ENCODE measurements around the gene HRH3.
A peak's percentile ranks its signal among the peaks of the same experiment; 100 is the strongest.

The HRH3 gene

DNA sequence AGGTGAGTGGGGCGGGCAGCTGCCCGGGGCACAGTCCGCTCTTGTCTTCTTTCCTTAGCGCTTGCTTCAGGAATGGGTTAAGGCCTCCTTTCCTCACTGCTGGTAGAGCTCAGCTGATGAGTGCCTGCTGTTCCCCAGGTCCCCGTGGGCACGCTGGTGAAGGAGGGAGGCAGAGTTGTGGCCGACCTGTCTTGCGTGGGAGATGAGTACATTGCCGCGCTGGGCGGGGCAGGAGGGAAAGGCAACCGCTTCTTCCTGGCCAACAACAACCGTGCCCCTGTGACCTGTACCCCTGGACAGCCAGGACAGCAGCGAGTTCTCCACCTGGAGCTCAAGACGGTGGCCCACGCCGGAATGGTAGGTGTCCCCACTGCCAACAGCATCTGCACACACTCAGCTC, 21.6 kb downstream of the HRH3 start:
- no peaks in the 10 kb centered on the region for H3K4me1 Mint-ChIP-seq (ENCODE audit: low read depth)
- H3K36me3 Mint-ChIP-seq (ENCODE audit: low read depth): peaks cover 98% of the 10 kb centered on the region

DNA sequence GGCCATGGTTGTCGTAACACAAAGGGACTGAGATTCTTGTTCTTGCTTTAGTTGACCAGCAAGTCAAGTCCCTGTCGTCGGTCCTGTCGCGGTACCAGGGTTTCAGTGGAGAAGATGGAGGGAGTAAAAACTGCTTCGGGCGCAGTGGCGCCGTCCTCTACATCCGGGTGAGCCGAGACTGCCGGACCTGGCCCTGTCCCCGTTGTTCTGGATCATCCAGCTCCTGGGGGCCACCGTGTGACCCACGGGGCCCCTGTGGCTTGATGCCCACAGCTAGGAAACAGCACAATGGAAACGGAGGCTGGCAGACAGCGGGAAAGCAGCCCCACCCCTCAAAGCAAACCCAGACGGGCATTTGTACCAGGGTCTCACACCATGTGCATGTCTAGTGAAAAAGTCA, 22.3 kb downstream of the HRH3 start:
- H3K36me3 Mint-ChIP-seq (ENCODE audit: low read depth): peaks cover 98% of the 10 kb centered on the region

More for the DNA sequence above, 21.6 kb downstream of the HRH3 start:
- H3K4me3 Mint-ChIP-seq: no peak overlapping the region
- H3K27me3 Mint-ChIP-seq: no peaks in the 10 kb centered on the region
- H3K9me3 Mint-ChIP-seq: no peaks in the 10 kb centered on the region
- intact Hi-C loops (cut with micrococcal nuclease): no loop called here
- H3K27ac Mint-ChIP-seq: no peak overlapping the region

DNA sequence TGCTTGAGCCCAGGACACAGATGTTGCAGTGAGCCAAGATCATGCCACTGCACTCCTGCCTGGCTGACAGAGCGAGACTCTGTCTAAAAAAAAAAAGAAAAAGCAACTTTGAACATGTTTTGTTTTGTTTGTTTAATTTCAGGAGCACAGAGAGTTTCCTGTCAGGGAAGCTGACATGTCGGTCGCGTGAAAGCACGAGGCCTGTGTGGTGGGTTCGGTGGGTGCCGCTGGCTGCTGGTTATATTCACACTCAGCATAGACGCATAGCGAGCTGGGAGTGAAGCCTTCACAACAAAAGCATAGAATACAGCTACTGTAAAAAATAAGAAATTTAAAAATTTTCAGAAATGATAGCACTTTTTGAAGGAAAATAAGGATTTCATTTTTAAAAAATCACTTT, 22.8 kb downstream of the HRH3 start:
- Mint-ChIP-seq H3K27ac (no peak overlapping the region), H3K36me3 (ENCODE audit: low read depth) (peaks cover 95% of the 10 kb centered on the region), H3K4me1 (ENCODE audit: low read depth) (no peaks in the 10 kb centered on the region), H3K9me3 (no peaks in the 10 kb centered on the region), H3K4me3 (no peak overlapping the region), H3K27me3 (no peaks in the 10 kb centered on the region)
- intact Hi-C loops (cut with micrococcal nuclease): no loop called here

More for the DNA sequence above, 22.3 kb downstream of the HRH3 start:
- intact Hi-C loops (cut with micrococcal nuclease): no loop called here
- H3K9me3 Mint-ChIP-seq: no peaks in the 10 kb centered on the region
- no peaks in the 10 kb centered on the region for H3K27me3 Mint-ChIP-seq
- H3K4me3 Mint-ChIP-seq: no peak overlapping the region
- H3K27ac Mint-ChIP-seq: no peak overlapping the region
- H3K4me1 Mint-ChIP-seq (ENCODE audit: low read depth): no peaks in the 10 kb centered on the region

DNA sequence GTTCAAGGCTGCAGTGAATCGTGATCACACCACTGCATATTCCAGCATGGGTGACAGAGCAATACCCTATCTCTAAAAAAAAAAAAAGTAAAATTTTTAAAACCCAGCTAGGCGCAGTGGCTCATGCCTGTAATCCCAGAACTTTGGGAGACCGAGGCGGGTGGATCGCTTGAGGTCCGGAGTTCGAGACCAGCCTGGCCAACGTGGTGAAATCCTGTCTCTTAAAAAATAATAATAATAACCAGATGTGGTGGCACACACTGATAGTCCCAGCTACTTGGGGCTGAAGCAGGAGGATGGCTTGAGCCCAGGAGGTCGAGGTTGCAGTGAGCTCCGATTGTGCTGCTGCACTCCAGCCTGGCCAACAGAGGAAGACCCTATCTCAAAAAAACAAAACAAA, 23.8 kb downstream of the HRH3 start:
- H3K9me3 Mint-ChIP-seq: no peaks in the 10 kb centered on the region
- H3K4me1 Mint-ChIP-seq (ENCODE audit: low read depth): no peaks in the 10 kb centered on the region
- H3K27ac Mint-ChIP-seq: no peak overlapping the region
- intact Hi-C loops (cut with micrococcal nuclease): no loop called here
- H3K27me3 Mint-ChIP-seq: no peaks in the 10 kb centered on the region
- H3K36me3 Mint-ChIP-seq (ENCODE audit: low read depth): peaks cover 95% of the 10 kb centered on the region
- H3K4me3 Mint-ChIP-seq: no peak overlapping the region

DNA sequence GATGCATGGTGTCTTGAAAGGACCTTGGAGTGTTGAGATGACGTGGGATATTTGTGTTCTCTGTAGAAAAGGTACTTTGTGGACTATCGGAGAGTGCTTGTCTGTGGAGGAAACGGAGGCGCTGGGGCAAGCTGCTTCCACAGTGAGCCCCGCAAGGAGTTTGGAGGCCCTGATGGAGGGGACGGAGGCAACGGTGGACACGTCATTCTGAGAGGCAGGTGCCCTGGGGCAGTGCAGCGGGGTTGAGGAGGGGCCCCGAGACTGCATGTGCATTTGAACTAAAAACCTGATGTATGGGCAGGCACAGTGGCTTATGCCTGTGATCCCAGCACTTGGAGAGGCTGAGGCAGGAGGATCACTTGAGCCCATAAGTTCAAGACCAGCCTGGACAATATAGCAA, 24.3 kb downstream of the HRH3 start:
- intact Hi-C loops (cut with micrococcal nuclease): no loop called here
- Mint-ChIP-seq H3K27ac (no peak overlapping the region), H3K4me3 (no peak overlapping the region), H3K9me3 (no peaks in the 10 kb centered on the region), H3K36me3 (ENCODE audit: low read depth) (peaks cover 95% of the 10 kb centered on the region), H3K27me3 (no peaks in the 10 kb centered on the region), H3K4me1 (ENCODE audit: low read depth) (no peaks in the 10 kb centered on the region)

DNA sequence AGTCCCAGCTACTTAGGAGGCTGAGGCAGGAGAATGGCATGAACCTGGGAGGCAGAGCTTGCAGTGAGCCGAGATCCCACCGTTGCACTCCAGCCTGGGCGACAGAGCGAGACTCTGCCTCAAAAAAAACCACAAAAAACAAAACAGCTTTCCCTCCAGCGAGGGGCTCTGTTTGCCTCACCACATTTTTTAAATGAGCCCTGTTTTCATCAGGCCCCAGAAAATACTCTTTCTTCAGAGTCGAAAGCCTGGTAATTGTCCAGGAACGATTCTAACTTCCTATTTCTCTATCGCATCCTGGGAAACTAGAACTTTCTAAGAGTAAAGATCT, 25.0 kb downstream of the HRH3 start:
- Mint-ChIP-seq H3K36me3 (ENCODE audit: low read depth) (peaks cover 95% of the 10 kb centered on the region), H3K4me3 (no peak overlapping the region), H3K27ac (no peak overlapping the region), H3K9me3 (no peaks in the 10 kb centered on the region), H3K4me1 (ENCODE audit: low read depth) (no peaks in the 10 kb centered on the region), H3K27me3 (no peaks in the 10 kb centered on the region)
- intact Hi-C loops (cut with micrococcal nuclease): no loop called here

DNA sequence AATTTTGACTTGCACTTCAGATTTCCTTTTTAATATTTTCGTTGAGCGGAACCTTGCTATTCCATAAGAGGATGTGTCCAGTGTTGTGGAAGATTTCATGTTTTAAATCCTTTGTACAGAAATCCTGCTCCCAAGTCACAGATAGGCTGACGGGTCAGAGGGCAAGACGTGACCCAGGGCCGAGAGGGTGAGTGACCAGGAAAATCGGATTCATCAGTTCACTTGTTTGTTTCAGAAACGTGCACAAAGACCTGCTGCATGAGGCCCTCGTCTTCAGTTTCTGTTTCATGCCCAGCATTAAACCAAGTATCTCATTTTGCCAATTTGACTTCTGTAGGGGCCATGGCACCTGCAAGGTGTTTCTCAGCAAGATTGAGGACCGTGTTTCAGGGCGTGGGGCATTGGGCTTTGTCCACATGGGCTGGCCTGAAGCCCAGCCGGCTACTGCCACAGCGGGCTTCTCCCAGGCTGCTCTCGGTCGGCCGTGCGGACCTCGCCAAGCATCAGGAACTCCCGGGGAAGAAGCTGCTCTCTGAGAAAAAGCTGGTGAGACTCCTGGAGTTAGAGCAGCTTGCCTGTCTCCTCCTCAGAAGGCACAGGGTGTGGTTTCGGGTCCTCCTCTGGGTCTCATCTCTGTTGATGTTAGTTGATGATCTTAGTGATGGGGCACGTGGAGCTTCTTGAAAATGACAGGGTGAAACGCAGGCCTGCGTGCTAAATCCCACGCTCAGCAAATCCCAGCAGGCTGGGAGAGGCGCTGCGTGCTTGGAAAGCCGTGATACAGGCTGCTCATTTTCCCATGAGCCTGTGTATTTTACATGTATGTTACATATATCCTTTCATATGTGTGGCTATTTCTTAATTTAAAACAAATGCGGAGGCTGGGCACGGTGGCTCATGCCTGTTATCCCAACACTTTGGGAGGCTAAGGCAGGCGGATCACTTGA, 26.7 kb downstream of the HRH3 start:
- H3K27ac Mint-ChIP-seq: no peak overlapping the region
- H3K27me3 Mint-ChIP-seq: no peaks in the 10 kb centered on the region
- no peak overlapping the region for H3K4me3 Mint-ChIP-seq
- H3K36me3 Mint-ChIP-seq (ENCODE audit: low read depth): peaks cover 90% of the 10 kb centered on the region
- intact Hi-C loops (cut with micrococcal nuclease): no loop called here
- H3K9me3 Mint-ChIP-seq: no peaks in the 10 kb centered on the region
- H3K4me1 Mint-ChIP-seq (ENCODE audit: low read depth): peaks cover under 1% of the 10 kb centered on the region

DNA sequence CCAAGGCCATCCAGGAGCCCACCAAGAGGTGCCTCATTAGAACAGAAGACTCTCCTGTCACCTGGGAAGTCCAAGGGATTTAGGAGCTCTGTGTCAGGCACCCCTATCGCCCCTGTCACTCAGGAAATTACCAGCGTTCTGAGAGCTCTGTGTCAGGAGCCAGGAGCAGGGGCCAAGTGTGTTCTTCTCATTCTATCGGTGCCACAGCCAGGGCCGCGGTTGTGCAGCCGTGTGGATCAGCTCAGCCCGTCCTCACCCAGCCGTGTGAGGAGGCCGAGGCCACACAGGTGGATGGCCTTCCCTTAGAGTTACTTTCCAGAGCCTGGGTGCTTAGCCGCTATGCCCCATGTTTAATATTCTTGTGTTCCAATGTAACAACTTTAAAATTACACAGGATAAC, 27.4 kb downstream of the HRH3 start:
- Mint-ChIP-seq H3K36me3 (ENCODE audit: low read depth) (peaks cover 83% of the 10 kb centered on the region), H3K27me3 (no peaks in the 10 kb centered on the region), H3K4me3 (no peak overlapping the region), H3K4me1 (ENCODE audit: low read depth) (peaks cover 8% of the 10 kb centered on the region), H3K9me3 (no peaks in the 10 kb centered on the region), H3K27ac (no peak overlapping the region)
- intact Hi-C loops (cut with micrococcal nuclease): no loop called here

DNA sequence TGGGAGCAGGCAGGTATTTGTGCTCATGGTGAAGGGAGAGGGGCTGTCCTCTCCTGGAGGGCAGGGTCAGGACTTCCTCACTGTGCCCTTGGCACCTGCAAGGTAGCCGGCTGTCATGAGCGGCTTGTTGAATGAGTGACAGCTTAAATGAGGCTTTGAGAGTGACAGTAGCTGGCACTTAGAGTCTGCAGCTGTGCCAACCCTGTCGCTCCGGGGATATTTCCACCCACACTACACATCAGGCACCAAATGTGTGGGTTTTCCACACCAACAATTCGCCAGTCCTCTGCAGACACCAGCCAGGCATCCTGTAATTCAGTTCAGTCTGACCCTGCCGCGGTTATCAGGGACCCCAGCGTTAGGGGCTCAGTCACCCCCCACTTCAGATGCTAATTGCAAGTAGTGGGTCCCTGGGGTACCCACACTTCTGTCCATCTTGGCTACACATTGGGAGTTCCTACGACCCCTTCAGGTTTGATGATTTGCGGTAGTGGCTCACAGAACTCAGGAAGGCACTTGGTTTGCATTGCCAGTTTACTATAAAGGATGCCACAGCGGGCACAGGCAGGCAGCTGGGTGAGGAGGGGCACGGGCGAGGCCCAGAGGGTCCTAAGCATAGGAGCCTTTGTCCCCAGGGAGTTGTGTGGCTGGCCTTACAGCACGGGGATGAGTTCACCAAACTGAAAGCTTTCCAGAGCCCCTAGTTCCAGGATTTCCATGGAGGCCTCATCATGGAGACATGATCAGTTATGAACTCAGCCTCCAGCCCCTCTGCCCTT, 28.1 kb downstream of the HRH3 start:
- peaks cover 14% of the 10 kb centered on the region for H3K4me1 Mint-ChIP-seq (ENCODE audit: low read depth)
- H3K9me3 Mint-ChIP-seq: no peaks in the 10 kb centered on the region
- intact Hi-C loops (cut with micrococcal nuclease): no loop called here
- H3K27ac Mint-ChIP-seq: no peak overlapping the region
- H3K4me3 Mint-ChIP-seq: no peak overlapping the region
- H3K27me3 Mint-ChIP-seq: no peaks in the 10 kb centered on the region
- H3K36me3 Mint-ChIP-seq (ENCODE audit: low read depth): peaks cover 77% of the 10 kb centered on the region

DNA sequence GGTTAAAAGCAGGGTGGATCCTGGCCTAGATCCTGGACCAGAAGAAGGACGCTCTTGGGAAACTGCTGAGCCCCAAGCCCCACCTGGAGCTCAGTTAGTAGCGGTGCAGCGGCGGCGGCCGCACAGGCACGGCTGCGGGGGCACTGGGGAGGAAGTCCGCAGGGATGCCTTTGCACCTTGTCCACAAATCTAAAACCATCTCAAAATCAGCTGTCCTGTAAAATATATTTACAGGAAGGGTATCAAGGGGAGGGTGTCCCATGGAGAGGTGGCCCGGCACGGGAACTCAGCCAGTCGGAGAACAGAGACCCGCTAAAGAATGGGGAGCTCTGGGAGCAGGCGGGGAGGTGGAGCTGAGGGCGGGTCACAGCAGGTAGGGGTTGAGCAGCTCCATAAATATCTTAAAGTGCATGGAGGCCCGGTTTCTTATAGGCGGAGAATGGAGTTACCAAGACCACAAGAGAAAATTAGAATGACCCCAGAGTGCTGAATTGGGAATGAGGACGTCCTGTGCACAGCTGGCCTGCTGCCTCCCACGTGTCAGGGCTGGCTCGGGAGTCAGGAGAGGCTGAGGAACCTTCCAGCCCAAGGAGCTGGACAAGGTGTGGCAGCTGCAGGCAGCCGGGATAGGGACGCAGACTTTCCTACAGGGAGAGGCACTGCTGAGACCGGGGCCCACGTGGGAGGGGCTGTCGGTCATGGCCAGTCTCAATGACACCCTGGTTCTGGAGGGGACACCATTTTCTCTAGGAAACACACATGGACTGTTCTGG, 29.3 kb downstream of the HRH3 start:
- Mint-ChIP-seq H3K27ac (no peak overlapping the region), H3K27me3 (no peaks in the 10 kb centered on the region), H3K9me3 (no peaks in the 10 kb centered on the region), H3K4me1 (ENCODE audit: low read depth) (peaks cover 25% of the 10 kb centered on the region), H3K4me3 (no peak overlapping the region), H3K36me3 (ENCODE audit: low read depth) (peaks cover 67% of the 10 kb centered on the region)
- intact Hi-C loops (cut with micrococcal nuclease): no loop called here

DNA sequence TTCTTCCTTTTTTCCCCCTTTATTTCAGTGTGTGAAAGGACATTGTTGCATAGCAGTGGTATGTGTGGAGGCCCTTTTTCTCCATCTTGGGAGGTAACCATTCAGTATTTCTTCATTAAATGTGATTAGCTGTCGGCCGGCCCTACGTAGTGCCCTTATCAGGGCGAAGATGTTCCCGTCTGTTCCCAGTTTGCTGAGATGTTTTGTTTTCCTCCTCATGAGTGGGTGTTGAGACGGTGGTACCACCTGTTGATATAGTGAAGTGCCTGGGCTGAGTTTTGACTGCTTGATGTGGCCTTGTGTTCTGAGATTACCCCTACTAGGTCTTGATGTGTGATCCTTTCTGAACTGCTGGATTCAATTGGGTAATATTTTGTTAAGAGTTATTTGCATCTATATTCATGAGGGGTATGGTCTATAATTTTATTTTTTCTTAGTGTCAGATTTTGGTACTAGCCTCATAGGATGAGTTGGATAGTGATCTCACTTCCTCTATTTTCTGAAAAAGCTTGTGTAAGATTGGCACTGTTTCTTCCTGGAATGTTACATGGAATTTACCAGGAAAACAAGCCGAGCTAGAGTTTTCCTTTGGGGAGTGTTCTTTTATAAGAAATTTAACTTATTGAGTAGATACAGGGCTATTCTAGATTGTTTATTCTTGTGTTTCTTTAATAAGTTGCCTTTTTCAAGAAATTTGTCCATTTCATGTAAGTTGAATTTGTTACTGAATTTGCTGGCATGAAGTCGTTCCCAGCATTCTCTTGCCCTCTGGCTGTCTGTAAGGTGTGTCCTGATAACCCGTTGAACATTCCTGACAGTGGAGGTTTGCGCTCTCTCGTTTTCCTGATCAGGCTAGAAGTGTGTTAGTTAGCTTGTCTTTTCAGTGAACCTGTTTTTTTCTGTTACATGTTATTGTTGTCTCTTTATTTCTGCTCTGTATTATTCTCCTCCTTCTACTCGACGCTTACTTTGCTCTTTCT, 32.9 kb downstream of the HRH3 start:
- no peaks in the 10 kb centered on the region for H3K27me3 Mint-ChIP-seq
- H3K4me3 Mint-ChIP-seq: no peak overlapping the region
- intact Hi-C loops (cut with micrococcal nuclease): loop anchor here (10.0 kb wide), 1 partner anchor 1028 kb away; the partner anchor contains the start of gene YTHDF1
- H3K4me1 Mint-ChIP-seq (ENCODE audit: low read depth): peaks cover 51% of the 10 kb centered on the region
- peaks cover 44% of the 10 kb centered on the region for H3K36me3 Mint-ChIP-seq (ENCODE audit: low read depth)
- no peaks in the 10 kb centered on the region for H3K9me3 Mint-ChIP-seq
- H3K27ac Mint-ChIP-seq: peak overlapping the region; percentile 67

DNA sequence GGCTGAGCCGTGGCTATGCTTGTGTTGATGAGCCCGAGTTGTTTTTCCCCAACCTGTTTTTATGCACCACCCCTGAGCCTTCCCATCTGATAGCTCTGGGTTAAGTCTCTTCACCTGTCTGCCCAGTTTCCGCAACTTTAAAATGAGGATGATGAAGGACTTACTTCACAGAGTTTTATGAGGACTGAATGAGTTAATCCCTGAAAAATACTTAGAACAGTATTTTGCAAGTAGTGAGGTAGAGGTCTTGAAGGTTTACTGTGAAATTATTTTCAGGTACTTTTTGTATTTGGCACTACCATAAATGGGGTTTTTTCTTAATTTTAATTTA, 34.0 kb downstream of the HRH3 start:
- H3K4me3 Mint-ChIP-seq: no peak overlapping the region
- H3K27me3 Mint-ChIP-seq: no peaks in the 10 kb centered on the region
- no peaks in the 10 kb centered on the region for H3K9me3 Mint-ChIP-seq
- peaks cover 33% of the 10 kb centered on the region for H3K36me3 Mint-ChIP-seq (ENCODE audit: low read depth)
- H3K27ac Mint-ChIP-seq: peak overlapping the region; percentile 67
- peaks cover 51% of the 10 kb centered on the region for H3K4me1 Mint-ChIP-seq (ENCODE audit: low read depth)
- intact Hi-C loops (cut with micrococcal nuclease): loop anchor here (10.0 kb wide), 1 partner anchor 1029 kb away; the partner anchor contains the start of gene YTHDF1

All from dendritic cell treated with granulocyte-macrophage colony-stimulating factor and Interleukin-4, amounts not matched to agents 40 ng/mL and 50 ng/mL, for 4 days (primary cell).